Glutamatergic neuron (in vitro differentiated cells): ENCODE measurements around the gene LSAMP. TPM values are rescaled to one million over a fixed set of nuclear protein-coding genes. Genes with fewer than 3 reads are reported as not detected.

Source experiments
- DNase-seq: peaks from one replicate; pipeline ENCODE4 v3.0.0; 2022
- H3K27ac Mint-ChIP-seq: one replicate; pipeline ENCODE4 v1.8.0; 2020; ENCODE audit warnings: mild to moderate bottlenecking, mixed read lengths, inconsistent platforms; ENCODE audit not compliant: unreplicated experiment
- H3K27me3 Mint-ChIP-seq: one replicate; pipeline ENCODE4 v1.8.0; 2020; ENCODE audit warnings: mild to moderate bottlenecking, moderate library complexity, mixed read lengths, inconsistent platforms; ENCODE audit not compliant: unreplicated experiment
- H3K36me3 Mint-ChIP-seq: one replicate; pipeline ENCODE4 v1.8.0; 2020; ENCODE audit warnings: mild to moderate bottlenecking, mixed read lengths, inconsistent platforms; ENCODE audit not compliant: unreplicated experiment
- H3K4me1 Mint-ChIP-seq: one replicate; pipeline ENCODE4 v1.8.0; 2020; ENCODE audit warnings: mild to moderate bottlenecking, low read depth, mixed read lengths, inconsistent platforms; ENCODE audit not compliant: unreplicated experiment
- H3K4me3 Mint-ChIP-seq: one replicate; pipeline ENCODE4 v1.8.0; 2020; ENCODE audit warnings: mild to moderate bottlenecking, mixed read lengths, inconsistent platforms; ENCODE audit not compliant: unreplicated experiment
- H3K9me3 Mint-ChIP-seq: one replicate; pipeline ENCODE4 v1.8.0; 2020; ENCODE audit warnings: mild to moderate bottlenecking, moderate library complexity, mixed read lengths, inconsistent platforms; ENCODE audit not compliant: unreplicated experiment
- CTCF ChIP-seq: fragments of 200-600 bp; sonication (generic); IDR thresholded peaks from one replicate; pipeline ENCODE4 v1.5.0; 2021; ENCODE audit not compliant: partially characterized antibody, unreplicated experiment
- total RNA-seq: library from RNA; stranded (reverse); fragmentation: NEBNext Ultra II Directional; extraction: Animal tissue kit (Norgen Biotek cat#: 25700); gene quantifications from one replicate; pipeline ENCODE4 v1.2.1, GENCODE V29; 2021; ENCODE audit not compliant: unreplicated experiment

Gene LSAMP
- total RNA-seq, 1 donor from 2014 or later: 67.1 TPM

GRCh38 chr3:116052602-116053001, 392.7 kb downstream of the LSAMP start:
- Mint-ChIP-seq H3K4me3 (no peak overlapping the region), H3K27me3 (peaks cover 2% of the 10 kb centered on the region)

GRCh38 chr3:116051586-116051985, 393.7 kb downstream of the LSAMP start:
- no peak for TF ChIP-seq CTCF
- Mint-ChIP-seq H3K27me3 (peaks cover 2% of the 10 kb centered on the region), H3K36me3 (no peaks in the 10 kb centered on the region), H3K9me3 (no peaks in the 10 kb centered on the region), H3K4me1 (peaks cover 38% of the 10 kb centered on the region), H3K27ac (peak overlapping the region; percentile 84), H3K4me3 (peak overlapping the region; percentile 37)
- no peak for DNase-seq

More at GRCh38 chr3:116052602-116053001, 392.7 kb downstream of the LSAMP start:
- no peak for DNase-seq
- Mint-ChIP-seq H3K36me3 (no peaks in the 10 kb centered on the region), H3K27ac (peak overlapping the region; percentile 28), H3K4me1 (peaks cover 32% of the 10 kb centered on the region), H3K9me3 (no peaks in the 10 kb centered on the region)
- TF ChIP-seq CTCF: no peak

GRCh38 chr3:116051040-116051439, 394.2 kb downstream of the LSAMP start:
- H3K27me3 Mint-ChIP-seq: peaks cover 3% of the 10 kb centered on the region
- H3K9me3 Mint-ChIP-seq: no peaks in the 10 kb centered on the region
- peak overlapping the region; percentile 35 for H3K27ac Mint-ChIP-seq
- DNase-seq: no peak
- no peaks in the 10 kb centered on the region for H3K36me3 Mint-ChIP-seq
- peaks cover 44% of the 10 kb centered on the region for H3K4me1 Mint-ChIP-seq
- H3K4me3 Mint-ChIP-seq: no peak overlapping the region
- TF ChIP-seq CTCF: no peak

- H3K4me3 Mint-ChIP-seq: no peak overlapping the region
- no peak for DNase-seq
- peak overlapping the region; percentile 35 for H3K27ac Mint-ChIP-seq
- H3K9me3 Mint-ChIP-seq: no peaks in the 10 kb centered on the region
- TF ChIP-seq CTCF: no peak
- peaks cover 46% of the 10 kb centered on the region for H3K4me1 Mint-ChIP-seq
- H3K36me3 Mint-ChIP-seq: no peaks in the 10 kb centered on the region
- H3K27me3 Mint-ChIP-seq: peaks cover 3% of the 10 kb centered on the region
Observed at GRCh38 chr3:116050311-116050915, 394.9 kb downstream of the LSAMP start.

- H3K27ac Mint-ChIP-seq: no peak overlapping the region
- no peaks in the 10 kb centered on the region for H3K9me3 Mint-ChIP-seq
- no peak overlapping the region for H3K4me3 Mint-ChIP-seq
- peaks cover 46% of the 10 kb centered on the region for H3K4me1 Mint-ChIP-seq
- TF ChIP-seq CTCF: no peak
- no peaks in the 10 kb centered on the region for H3K36me3 Mint-ChIP-seq
- peaks cover 3% of the 10 kb centered on the region for H3K27me3 Mint-ChIP-seq
- no peak for DNase-seq
Observed at GRCh38 chr3:116048991-116049390, 396.3 kb downstream of the LSAMP start.
